H1 (cell line): ENCODE data around the gene GALNT18. TPM values are rescaled to one million over a fixed set of nuclear protein-coding genes. Genes with fewer than 3 reads are reported as not detected.

Experiments
- CTCF ChIA-PET: fragments of 300-600 bp; sonication (Branson Sonifier 250); formaldehyde crosslinking; loops from one replicate; lab custom pipeline; 2021; ENCODE audit not compliant: partially characterized antibody; lab: Charles Lee
- POLR2A ChIA-PET: fragments of 300-600 bp; sonication (Branson Sonifier 250); formaldehyde crosslinking; loops from one replicate; lab custom pipeline; 2021; ENCODE audit warnings: inconsistent platforms; ENCODE audit not compliant: partially characterized antibody; lab: Charles Lee
- DNase-seq, 2 experiments: peaks; one replicate each; pipeline versions ENCODE4 v3.0.0 to v3.0.0-alpha.2; 2010 to 2022; ENCODE audit warnings: low spot score in 2 of 2, low read depth in 1 of 2, mixed read lengths in 1 of 2
- FAIRE-seq: peaks from 2 replicates; lab custom pipeline; 2011; peaks lifted over from hg19 to GRCh38; lab: Jason Lieb, UNC
- H2AFZ ChIP-seq: 2 replicates; pipeline ENCODE4 v1.8.1; 2012; ENCODE audit warnings: low read length, inconsistent platforms
- H2AK5ac ChIP-seq: 2 replicates; pipeline ENCODE4 v1.6.1; 2013; ENCODE audit warnings: low read depth, low read length
- H2BK120ac ChIP-seq: replicated peaks from 2 replicates; pipeline ENCODE3; 2013; ENCODE audit warnings: low read depth, low read length, inconsistent platforms
- H2BK12ac ChIP-seq: 2 replicates; pipeline ENCODE4 v1.6.1; 2013; ENCODE audit warnings: low read depth, low read length
- H2BK15ac ChIP-seq: 2 replicates; pipeline ENCODE4 v1.6.1; 2013; ENCODE audit warnings: low read length
- H2BK20ac ChIP-seq: 2 replicates; pipeline ENCODE4 v1.6.1; 2013; ENCODE audit warnings: low read length
- H2BK5ac ChIP-seq: 2 replicates; pipeline ENCODE4 v1.6.1; 2013; ENCODE audit warnings: low read depth, low read length
- H3K14ac ChIP-seq: 2 replicates; pipeline ENCODE4 v1.6.1; 2013; ENCODE audit warnings: inconsistent platforms; ENCODE audit not compliant: insufficient read length
- H3K18ac ChIP-seq: 2 replicates; pipeline ENCODE4 v1.6.1; 2013; ENCODE audit warnings: low read length; ENCODE audit errors: extremely low read depth
- H3K23ac ChIP-seq: 2 replicates; pipeline ENCODE4 v1.6.1; 2013; ENCODE audit warnings: inconsistent platforms; ENCODE audit not compliant: insufficient read length
- H3K23me2 ChIP-seq: 2 replicates; pipeline ENCODE4 v1.6.1; 2013; ENCODE audit warnings: low read depth, low read length
- H3K27ac ChIP-seq: 2 replicates; pipeline ENCODE4 v1.6.1; 2011; ENCODE audit warnings: low read depth, low read length, inconsistent platforms
- H3K27me3 ChIP-seq, 4 experiments: replicated peaks in 1 of 4; 1 replicate in 1 of 4; 2 replicates in 3 of 4; pipeline versions ENCODE4 v1.6.1 to v1.8.1; 2011 to 2013; ENCODE audit warnings: low read length in 3 of 4, mild to moderate bottlenecking in 3 of 4, inconsistent platforms in 2 of 4, mixed read lengths in 2 of 4, moderate library complexity in 1 of 4; ENCODE audit not compliant: control insufficient read depth in 3 of 4, insufficient read depth in 3 of 4; ENCODE audit errors: extremely low read depth in 1 of 4
- H3K36me3 ChIP-seq, 4 experiments: 2 replicates each; pipeline versions ENCODE4 v1.6.1 to v1.8.1; 2011 to 2013; ENCODE audit warnings: mild to moderate bottlenecking in 4 of 4, low read length in 3 of 4, moderate library complexity in 2 of 4, control low read depth in 1 of 4, inconsistent platforms in 1 of 4; ENCODE audit not compliant: insufficient read depth in 4 of 4, control insufficient read depth in 2 of 4
- H3K4ac ChIP-seq: replicated peaks from 2 replicates; pipeline ENCODE3; 2013; ENCODE audit warnings: low read length, low read depth, mixed read lengths, inconsistent platforms; ENCODE audit not compliant: insufficient read length
- H3K4me1 ChIP-seq, 4 experiments: replicated peaks in 1 of 4; 1 replicate in 1 of 4; 2 replicates in 3 of 4; pipeline versions ENCODE4 v1.6.1 to v1.8.1; 2011 to 2013; ENCODE audit warnings: low read length in 3 of 4, inconsistent platforms in 2 of 4, mixed read lengths in 1 of 4; ENCODE audit not compliant: insufficient read depth in 4 of 4, control insufficient read depth in 3 of 4
- H3K4me2 ChIP-seq, 2 experiments: 2 replicates each; pipeline versions ENCODE4 v1.6.1 to v1.8.1; 2011 to 2013; ENCODE audit warnings: low read depth in 2 of 2, low read length in 2 of 2, control low read depth in 1 of 2, inconsistent platforms in 1 of 2, mild to moderate bottlenecking in 1 of 2; ENCODE audit not compliant: insufficient read depth in 1 of 2
- H3K4me3 ChIP-seq, 4 experiments: fragments of 200-600, 300-600 bp in 1 of 4; sonication (generic), shearing (Covaris generic), sonication (Bioruptor Twin) in 1 of 4; 2 replicates each; pipeline versions ENCODE4 v1.5.1 to v1.8.1; 2011 to 2016; ENCODE audit warnings: low read length in 4 of 4, low read depth in 3 of 4, control low read depth in 2 of 4, inconsistent platforms in 2 of 4, mild to moderate bottlenecking in 2 of 4, mixed read lengths in 1 of 4, moderate library complexity in 1 of 4; ENCODE audit not compliant: insufficient read depth in 2 of 4; ENCODE audit errors: extremely low read depth in 1 of 4
- H3K56ac ChIP-seq: replicated peaks from 2 replicates; pipeline ENCODE3; 2013; ENCODE audit warnings: low read depth, mild to moderate bottlenecking, mixed read lengths, low read length, inconsistent platforms; ENCODE audit not compliant: insufficient read length
- H3K79me1 ChIP-seq: 2 replicates; pipeline ENCODE4 v1.6.1; 2013; ENCODE audit warnings: low read depth, low read length, control low read depth
- H3K79me2 ChIP-seq, 2 experiments: 2 replicates each; pipeline versions ENCODE4 v1.6.1 to v1.8.1; 2012 to 2013; ENCODE audit warnings: low read length in 2 of 2, mild to moderate bottlenecking in 2 of 2, inconsistent platforms in 1 of 2; ENCODE audit not compliant: insufficient read depth in 2 of 2, control insufficient read depth in 1 of 2
- H3K9ac ChIP-seq, 4 experiments: replicated peaks in 1 of 4; 1 replicate in 1 of 4; 2 replicates in 3 of 4; pipeline versions ENCODE4 v1.6.1 to v1.8.1; 2011 to 2013; ENCODE audit warnings: low read depth in 3 of 4, low read length in 3 of 4, control low read depth in 2 of 4, mild to moderate bottlenecking in 2 of 4, moderate library complexity in 2 of 4, inconsistent platforms in 1 of 4; ENCODE audit errors: extremely low read depth in 1 of 4
- H3K9me3 ChIP-seq, 2 experiments: 2 replicates each; pipeline versions ENCODE4 v1.6.1 to v1.8.1; 2012 to 2013; ENCODE audit warnings: mild to moderate bottlenecking in 2 of 2, moderate library complexity in 2 of 2, control low read depth in 1 of 2, inconsistent platforms in 1 of 2, low read depth in 1 of 2, low read length in 1 of 2, mixed read lengths in 1 of 2; ENCODE audit not compliant: insufficient read depth in 2 of 2
- H4K20me1 ChIP-seq, 2 experiments: replicated peaks in 1 of 2; 2 replicates each; pipeline versions ENCODE3 to v1.8.1; 2011 to 2013; ENCODE audit warnings: inconsistent platforms in 2 of 2, low read length in 2 of 2, mild to moderate bottlenecking in 1 of 2; ENCODE audit not compliant: insufficient read depth in 2 of 2, control insufficient read depth in 1 of 2
- H4K5ac ChIP-seq: 2 replicates; pipeline ENCODE4 v1.6.1; 2013; ENCODE audit warnings: low read length, low read depth, mixed read lengths, inconsistent platforms; ENCODE audit not compliant: insufficient read length
- H4K8ac ChIP-seq: 2 replicates; pipeline ENCODE4 v1.8.0; 2013; ENCODE audit warnings: mild to moderate bottlenecking, moderate library complexity, low read length, inconsistent platforms; ENCODE audit not compliant: insufficient read depth; ENCODE audit errors: extremely low read depth
- H4K91ac ChIP-seq: replicated peaks from 2 replicates; pipeline ENCODE3; 2013; ENCODE audit warnings: low read length, mixed read lengths, inconsistent platforms; ENCODE audit not compliant: insufficient read length
- ASH2L ChIP-seq: fragments of 200-600, 300-600 bp; sonication (generic); IDR thresholded peaks from one replicate; pipeline ENCODE4 v1.7.1; 2017; ENCODE audit warnings: low read length
- CEBPB ChIP-seq: IDR thresholded peaks from 2 replicates; pipeline ENCODE4 v1.6.1; 2012; ENCODE audit warnings: low read depth, low read length
- FOSL1 ChIP-seq: IDR thresholded peaks from 2 replicates; pipeline ENCODE4 v1.6.1; 2011; ENCODE audit warnings: mild to moderate bottlenecking, low read depth, low read length, moderate library complexity; ENCODE audit not compliant: insufficient read depth
- JUN ChIP-seq: IDR thresholded peaks from 2 replicates; pipeline ENCODE4 v1.6.1; 2011; ENCODE audit warnings: low read depth, mild to moderate bottlenecking, improper control_type of control experiment, low read length
- RAD21 ChIP-seq, 2 experiments: IDR thresholded peaks in 1 of 2; conservative IDR thresholded peaks in 1 of 2; 2 replicates each; pipeline ENCODE4 v1.6.1; 2011; ENCODE audit warnings: low read depth in 2 of 2, low read length in 2 of 2, improper control_type of control experiment in 1 of 2, inconsistent platforms in 1 of 2, mild to moderate bottlenecking in 1 of 2, moderate library complexity in 1 of 2
- RBBP5 ChIP-seq: IDR thresholded peaks from 2 replicates; pipeline ENCODE4 v1.7.1; 2012; ENCODE audit warnings: low read depth, mild to moderate bottlenecking, inconsistent platforms, low read length, moderate library complexity, borderline replicate concordance
- RFX5 ChIP-seq: IDR thresholded peaks from 2 replicates; pipeline ENCODE4 v1.6.1; 2011; ENCODE audit warnings: low read depth, low read length, improper control_type of control experiment, borderline replicate concordance
- SIRT6 ChIP-seq: IDR thresholded peaks from one replicate; pipeline ENCODE4 v1.7.1; 2012; ENCODE audit warnings: low read length, inconsistent platforms
- TCF12 ChIP-seq: IDR thresholded peaks from 2 replicates; pipeline ENCODE4 v1.6.1; 2011; ENCODE audit warnings: low read depth, mild to moderate bottlenecking, low read length
- WGBS, 2 experiments: shearing (Covaris generic) in 1 of 2; methylation state at CpG; one replicate each; pipeline versions ENCODE4 v1.1.6 to v1.1.7; 2013 to 2015; ENCODE audit warnings: low lambda C conversion rate in 2 of 2, mixed read lengths in 2 of 2, inconsistent platforms in 1 of 2, low coverage in 1 of 2, missing lambda C conversion rate in 1 of 2; ENCODE audit not compliant: insufficient replicate concordance in 2 of 2, insufficient coverage in 1 of 2, insufficient read length in 1 of 2; ENCODE audit errors: extremely low coverage in 1 of 2, missing lambda C conversion rate in 1 of 2; 5-methylcytosine and 5-hydroxymethylcytosine counted together
- polyA plus RNA-seq, 7 experiments: library from polyadenylated mRNA; depleted of rRNA in 3 of 7; stranded (reverse) in 5 of 7; unstranded in 2 of 7; fragments of >200 nt in 5 of 7; fragments of 200-250 nt in 2 of 7; gene quantifications; 1 replicate in 5 of 7; 2 replicates in 1 of 7; 4 replicates in 1 of 7; pipeline versions ENCODE4 v1.2.1 to v1.2.3, GENCODE V29; 2011 to 2013; ENCODE audit warnings: missing spikeins in 2 of 7, mixed read lengths in 2 of 7
- total RNA-seq: library from RNA; stranded (reverse); fragmentation: NEBNext Ultra II Directional; extraction: Animal tissue kit (Norgen Biotek cat#: 25700); gene quantifications from 2 replicates; pipeline ENCODE4 v1.2.1, GENCODE V29; 2021
- TF ChIP-seq, protein P1 (sequence below), 3 experiments: IDR thresholded peaks; 1 replicate in 2 of 3; 2 replicates in 1 of 3; pipeline versions ENCODE4 v1.5.1 to v1.6.1; 2011; ENCODE audit warnings: low read length in 3 of 3, mild to moderate bottlenecking in 3 of 3, inconsistent platforms in 2 of 3, low read depth in 1 of 3, moderate library complexity in 1 of 3; ENCODE audit not compliant: insufficient read depth in 1 of 3; ENCODE audit errors: control extremely low read depth in 1 of 3

Gene GALNT18
- total and polyA plus RNA-seq, 2 of the 8 experiments (the other 6 are each of a cell fraction or from before 2014, with no cell fraction given) = 6.0 to 9.4 TPM

DNA sequence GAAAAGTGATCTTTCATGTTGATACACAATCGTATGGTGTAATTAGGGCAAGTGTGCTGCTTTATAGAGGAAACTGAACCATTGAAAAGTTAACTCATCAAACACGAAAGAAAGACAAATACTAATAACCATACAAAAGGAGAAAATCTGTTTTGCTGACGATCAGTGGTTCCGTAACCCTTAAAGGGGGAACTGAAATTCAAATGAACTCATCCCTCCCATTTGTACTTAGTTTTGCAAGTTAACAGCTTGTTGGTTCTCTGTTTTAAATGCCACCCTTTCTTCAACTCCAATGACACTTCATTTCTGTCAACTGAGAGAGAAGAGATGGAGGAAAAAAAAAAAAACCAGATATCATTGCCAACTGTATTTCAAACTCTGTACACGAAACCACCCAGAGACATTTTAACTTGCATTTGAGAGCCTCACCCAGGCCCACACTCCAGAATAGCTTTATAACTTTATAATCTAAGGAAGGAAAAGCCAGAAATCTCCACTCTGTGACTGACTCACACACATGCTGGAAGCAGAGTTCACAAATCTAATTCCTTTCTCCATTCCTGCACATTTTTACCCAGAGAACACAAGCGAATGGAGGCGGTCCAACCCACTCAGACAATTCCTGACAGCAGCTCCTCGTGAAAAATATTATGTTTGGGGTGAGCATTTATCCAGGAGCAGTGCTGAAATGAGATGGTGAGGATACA lies 251.4 kb downstream of the GALNT18 start:
- no peak overlapping the region for H2BK5ac ChIP-seq
- no peaks in the 10 kb centered on the region for H3K9me3 ChIP-seq
- H3K4ac ChIP-seq = no peak overlapping the region
- no peaks in the 10 kb centered on the region for H3K79me1 ChIP-seq
- FAIRE-seq = no peak
- H4K91ac ChIP-seq = no peak overlapping the region
- H2AFZ ChIP-seq = no peak overlapping the region
- DNase-seq = no peak
- H2AK5ac ChIP-seq = no peak overlapping the region
- no peak overlapping the region for H3K14ac ChIP-seq
- no peak overlapping the region for H3K23ac ChIP-seq
- 0 out of 7 replicates have a peak, but pooled peaks cover 0 to 5% (median 0%) of the 10 kb centered on the region in 4 experiments for H3K27me3 ChIP-seq
- no peak overlapping the region for H2BK120ac ChIP-seq
- no peaks in the 10 kb centered on the region for H3K79me2 ChIP-seq
- H3K27ac ChIP-seq = no peak overlapping the region
- H3K18ac ChIP-seq = no peak overlapping the region
- no peak overlapping the region for H4K5ac ChIP-seq
- H3K9ac ChIP-seq = no peak overlapping the region
- H4K20me1 ChIP-seq = no peaks in the 10 kb centered on the region
- H3K4me1 ChIP-seq = peaks cover 0 to 2% (median 0%) of the 10 kb centered on the region in 4 experiments; a peak in 2 of 7 replicates
- H4K8ac ChIP-seq = no peak overlapping the region
- 84% methylated on average over 8 of the region's 8 CpGs; no CpG with 5 or more reads in 1 of the 2 experiments for WGBS, 2 experiments
- no peak overlapping the region for H2BK15ac ChIP-seq
- H3K56ac ChIP-seq = no peak overlapping the region
- CTCF ChIA-PET = interaction anchor here (0.9 to 1.4 kb wide), 3 partner anchors 13 to 187 kb away, joined by 3 read pairs; no protein-coding TSS in a partner anchor
- H2BK12ac ChIP-seq = no peak overlapping the region
- no peaks in the 10 kb centered on the region for H3K23me2 ChIP-seq
- H3K4me3 ChIP-seq = no peak overlapping the region
- no peaks in the 10 kb centered on the region for H3K36me3 ChIP-seq
- POLR2A ChIA-PET = interaction anchor here (0.6 kb wide), 1 partner anchor 67 kb away, joined by 6 read pairs; no protein-coding TSS in a partner anchor
- no peak overlapping the region for H3K4me2 ChIP-seq
- H2BK20ac ChIP-seq = no peak overlapping the region
- TF ChIP-seq FOSL1 = no peak
- no peak for TF ChIP-seq RBBP5
- TF ChIP-seq TCF12 = no peak
- TF ChIP-seq SIRT6 = no peak
- no peak for TF ChIP-seq ASH2L
- no peak for TF ChIP-seq JUN
- TF ChIP-seq RFX5 = no peak
- TF ChIP-seq CEBPB = no peak
- no peak for TF ChIP-seq RAD21 (IDR thresholded peaks at IDR 0.05 in 1 of 2, conservative IDR thresholded peaks at IDR 0.05 in 1 of 2; ENCODE audit: low read depth in 2 of 2, low read length in 2 of 2)
- TF ChIP-seq, protein P1, sequence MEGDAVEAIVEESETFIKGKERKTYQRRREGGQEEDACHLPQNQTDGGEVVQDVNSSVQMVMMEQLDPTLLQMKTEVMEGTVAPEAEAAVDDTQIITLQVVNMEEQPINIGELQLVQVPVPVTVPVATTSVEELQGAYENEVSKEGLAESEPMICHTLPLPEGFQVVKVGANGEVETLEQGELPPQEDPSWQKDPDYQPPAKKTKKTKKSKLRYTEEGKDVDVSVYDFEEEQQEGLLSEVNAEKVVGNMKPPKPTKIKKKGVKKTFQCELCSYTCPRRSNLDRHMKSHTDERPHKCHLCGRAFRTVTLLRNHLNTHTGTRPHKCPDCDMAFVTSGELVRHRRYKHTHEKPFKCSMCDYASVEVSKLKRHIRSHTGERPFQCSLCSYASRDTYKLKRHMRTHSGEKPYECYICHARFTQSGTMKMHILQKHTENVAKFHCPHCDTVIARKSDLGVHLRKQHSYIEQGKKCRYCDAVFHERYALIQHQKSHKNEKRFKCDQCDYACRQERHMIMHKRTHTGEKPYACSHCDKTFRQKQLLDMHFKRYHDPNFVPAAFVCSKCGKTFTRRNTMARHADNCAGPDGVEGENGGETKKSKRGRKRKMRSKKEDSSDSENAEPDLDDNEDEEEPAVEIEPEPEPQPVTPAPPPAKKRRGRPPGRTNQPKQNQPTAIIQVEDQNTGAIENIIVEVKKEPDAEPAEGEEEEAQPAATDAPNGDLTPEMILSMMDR (IDR thresholded peaks at IDR 0.05; ENCODE audit: control extremely low read depth in 1 of 3, insufficient read depth in 1 of 3, low read depth in 1 of 3, low read length in 3 of 3) = no peak
